ENCODE data around the gene DMTF1.
A peak's percentile ranks its signal among the peaks of the same experiment; 100 is the strongest.

The DMTF1 gene

DNA sequence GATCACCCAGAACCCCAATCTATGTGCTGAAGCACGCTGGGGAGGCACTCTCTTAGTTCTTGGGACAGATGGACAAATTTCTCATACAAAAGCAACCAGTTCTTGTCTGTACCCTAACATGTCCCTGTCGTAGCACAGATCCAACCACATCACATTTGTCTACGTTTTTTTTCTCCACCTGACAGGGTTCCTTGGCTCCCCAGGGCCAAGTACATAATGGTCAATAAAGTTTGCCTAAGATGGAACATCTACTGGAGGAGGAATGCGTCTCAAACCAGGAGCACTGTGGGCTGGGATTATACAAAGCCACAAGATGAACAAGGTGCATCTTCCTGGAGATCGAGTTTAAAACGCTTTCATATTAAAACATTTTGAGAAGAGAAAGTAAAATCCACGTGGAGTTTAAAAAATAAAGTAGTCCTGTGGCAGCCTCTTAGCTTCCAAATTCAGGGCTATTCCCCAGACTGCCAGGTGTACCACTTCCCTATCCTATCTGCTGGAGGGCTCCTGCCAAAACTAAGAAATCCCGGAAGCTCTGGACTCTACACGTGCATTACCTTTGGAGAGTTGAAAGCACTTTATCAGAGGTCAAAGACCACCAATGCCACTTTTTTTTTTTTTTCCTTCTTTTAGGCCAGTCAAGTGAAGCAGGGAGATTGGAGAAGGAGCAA, 65.9 kb downstream of the DMTF1 start:
- peaks cover 16% of the 10 kb centered on the region for H3K79me2 ChIP-seq
- H3K27me3 ChIP-seq (ENCODE audit: control insufficient read depth, insufficient read depth, low read length), result no peaks in the 10 kb centered on the region
- peak overlapping the region; percentile 84 for H3K4me3 ChIP-seq (ENCODE audit: low read depth, low read length)
- peaks cover 4% of the 10 kb centered on the region for H3K4me1 ChIP-seq
- H2AFZ ChIP-seq, result peak overlapping the region; percentile 99
- H3K9ac ChIP-seq, result no peak overlapping the region
- H3K9me3 ChIP-seq (ENCODE audit: control insufficient read depth, low read length), result no peaks in the 10 kb centered on the region
- H3K27ac ChIP-seq, result peak overlapping the region; percentile 87
- TF ChIP-seq CTCF (IDR thresholded peaks at IDR 0.05), result no peak
- H3K4me2 ChIP-seq (ENCODE audit: low read length), result peak overlapping the region; percentile 88
- H3K36me3 ChIP-seq (ENCODE audit: control insufficient read depth, insufficient read depth, low read length), result no peaks in the 10 kb centered on the region

DNA sequence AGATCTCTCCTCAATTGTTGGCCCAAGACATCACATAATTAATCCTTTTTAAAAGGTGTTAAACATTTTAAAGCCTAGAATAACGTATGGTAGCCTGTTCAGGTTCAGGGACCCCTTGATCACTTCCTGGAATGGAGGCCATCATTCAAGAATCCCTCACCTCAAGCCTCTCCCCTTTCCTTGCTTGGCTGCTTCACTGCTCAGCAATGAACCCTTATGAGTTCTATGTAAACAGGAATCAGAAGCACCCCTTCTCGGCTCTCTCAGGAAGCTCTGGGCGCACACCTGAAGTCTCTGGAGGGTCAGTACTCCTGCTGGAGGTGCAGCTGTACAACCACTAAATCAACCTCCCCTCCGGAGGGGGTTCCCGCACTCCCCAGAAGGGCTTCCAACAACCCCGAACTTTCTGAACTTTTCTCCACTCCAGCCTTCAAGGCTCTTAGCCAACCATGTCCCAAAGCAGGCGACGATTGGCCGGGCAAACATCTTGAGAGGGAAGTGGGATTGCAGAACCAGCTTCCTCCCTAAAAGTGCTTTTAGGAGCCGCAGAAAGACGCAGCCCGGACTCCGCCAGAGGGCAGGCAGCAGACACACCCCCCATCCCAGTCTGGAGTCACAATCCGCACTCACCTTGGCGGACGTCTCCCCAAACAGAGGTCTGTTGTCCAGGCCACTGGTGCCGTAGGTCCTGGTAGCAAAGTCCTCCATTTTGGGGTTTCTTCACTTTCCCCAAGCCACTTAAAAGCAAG, 66.7 kb downstream of the DMTF1 start:
- peaks cover 4% of the 10 kb centered on the region for H3K4me1 ChIP-seq
- peak overlapping the region; percentile 28 for H3K9ac ChIP-seq
- H3K27me3 ChIP-seq (ENCODE audit: control insufficient read depth, insufficient read depth, low read length), result no peaks in the 10 kb centered on the region
- TF ChIP-seq CTCF (IDR thresholded peaks at IDR 0.05), result no peak
- H3K4me2 ChIP-seq (ENCODE audit: low read length), result peak overlapping the region; percentile 88
- no peaks in the 10 kb centered on the region for H3K36me3 ChIP-seq (ENCODE audit: control insufficient read depth, insufficient read depth, low read length)
- no peaks in the 10 kb centered on the region for H3K9me3 ChIP-seq (ENCODE audit: control insufficient read depth, low read length)
- H2AFZ ChIP-seq, result peak overlapping the region; percentile 99
- peak overlapping the region; percentile 84 for H3K4me3 ChIP-seq (ENCODE audit: low read depth, low read length)
- peak overlapping the region; percentile 87 for H3K27ac ChIP-seq
- peaks cover 14% of the 10 kb centered on the region for H3K79me2 ChIP-seq

DNA sequence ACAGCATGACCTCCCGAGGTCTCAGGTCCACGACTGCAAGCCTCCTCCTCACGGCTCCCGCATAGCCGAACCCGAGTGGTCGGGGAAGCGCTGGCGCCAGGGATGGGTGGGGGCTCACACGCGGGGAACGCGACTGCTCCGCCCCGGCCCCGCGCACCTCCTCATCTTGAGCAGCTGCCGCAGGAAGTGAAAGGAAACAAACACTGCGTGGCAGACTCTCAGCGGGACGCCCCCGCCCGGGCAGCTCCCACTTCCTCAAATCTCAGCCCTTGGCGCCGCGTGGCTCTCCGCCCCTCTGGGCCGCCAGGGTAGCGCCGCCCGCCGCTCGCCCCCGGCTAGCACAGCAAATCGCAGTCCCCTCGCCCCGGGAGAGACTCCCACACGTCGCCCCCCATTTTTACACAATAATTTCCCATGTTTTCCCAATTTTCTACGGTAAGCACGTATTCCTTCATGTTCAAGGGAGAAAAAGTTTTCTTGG, 67.3 kb downstream of the DMTF1 start, which contains the start of gene TMEM243:
Gene TMEM243, minus strand, starts transcription at position 188 of the 481 bp plus-strand sequence. CDS start 229 bp downstream, outside the sequence.
- Histone ChIP-seq H3K36me3 (ENCODE audit: control insufficient read depth, insufficient read depth, low read length) (no peaks in the 10 kb centered on the region), H2AFZ (peak within 1 kb of the TSS; percentile 99), H3K4me3 (ENCODE audit: low read depth, low read length) (peak within 1 kb of the TSS; percentile 84), H3K4me1 (peaks cover 4% of the 10 kb centered on the region), H3K4me2 (ENCODE audit: low read length) (peak within 1 kb of the TSS; percentile 88), H3K9ac (peak within 1 kb of the TSS; percentile 28), H3K9me3 (ENCODE audit: control insufficient read depth, low read length) (no peaks in the 10 kb centered on the region), H3K27ac (peak within 1 kb of the TSS; percentile 87), H3K27me3 (ENCODE audit: control insufficient read depth, insufficient read depth, low read length) (no peaks in the 10 kb centered on the region), H3K79me2 (peaks cover 10% of the 10 kb centered on the region)
- TF ChIP-seq CTCF (IDR thresholded peaks at IDR 0.05), result peak; percentile 19

DNA sequence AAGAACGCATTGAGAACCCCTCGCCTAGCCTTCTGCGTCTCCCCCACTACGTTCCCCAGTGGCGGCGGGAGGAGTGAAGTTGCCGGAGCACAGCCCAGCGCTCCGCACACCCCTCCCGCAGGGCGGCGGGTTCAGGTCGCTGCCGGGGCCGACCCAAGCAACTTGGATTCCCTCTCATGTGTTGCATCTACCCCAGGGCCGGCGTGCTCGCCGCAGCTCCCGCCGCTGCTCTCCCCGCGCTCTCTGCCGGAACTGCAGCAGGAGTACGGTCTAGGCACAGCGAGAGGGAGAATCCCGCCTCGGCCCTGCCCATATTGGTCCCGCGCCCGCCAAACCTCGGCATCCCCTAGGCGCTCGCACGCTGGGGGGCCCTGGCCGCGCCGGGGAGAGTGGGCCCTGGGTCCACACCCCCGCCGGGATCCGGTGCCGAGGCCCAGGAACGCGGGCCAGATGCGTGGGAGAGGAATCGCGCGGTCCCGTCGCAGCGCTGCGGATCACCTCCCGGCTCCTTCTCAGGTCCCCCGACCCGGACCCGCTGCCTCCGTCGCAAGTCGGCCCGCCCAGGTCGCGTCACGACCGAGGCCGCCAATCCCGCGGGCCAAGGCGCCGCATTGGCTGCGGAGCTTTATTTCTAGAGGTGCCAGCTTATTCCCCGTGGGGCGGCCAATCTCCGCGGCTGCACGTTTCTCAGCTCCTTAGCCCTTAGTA, 67.9 kb downstream of the DMTF1 start:
- no peaks in the 10 kb centered on the region for H3K9me3 ChIP-seq (ENCODE audit: control insufficient read depth, low read length)
- H3K4me3 ChIP-seq (ENCODE audit: low read depth, low read length), result peak overlapping the region; percentile 84
- peak overlapping the region; percentile 99 for H2AFZ ChIP-seq
- peaks cover 10% of the 10 kb centered on the region for H3K79me2 ChIP-seq
- peak overlapping the region; percentile 28 for H3K9ac ChIP-seq
- peak overlapping the region; percentile 88 for H3K4me2 ChIP-seq (ENCODE audit: low read length)
- peak overlapping the region; percentile 87 for H3K27ac ChIP-seq
- H3K27me3 ChIP-seq (ENCODE audit: control insufficient read depth, insufficient read depth, low read length), result no peaks in the 10 kb centered on the region
- H3K4me1 ChIP-seq, result peaks cover 4% of the 10 kb centered on the region
- no peaks in the 10 kb centered on the region for H3K36me3 ChIP-seq (ENCODE audit: control insufficient read depth, insufficient read depth, low read length)
- no peak for TF ChIP-seq CTCF (IDR thresholded peaks at IDR 0.05)
